Gastrocnemius medialis (tissue), 4 donors: ENCODE data around the gene TPRG1L. TPM values are rescaled to one million over a fixed set of nuclear protein-coding genes. Genes with fewer than 3 reads are reported as not detected.

Experiments
- ATAC-seq, 2 donors: fragments of 150-250 bp; one replicate each; pipeline ENCODE4 v1.9.1; 2016
- DNase-seq, 2 donors: peaks; one replicate each; pipeline ENCODE4 v3.0.0-alpha.2; 2019
- H3K27ac ChIP-seq, 4 donors: fragments of 200-600 bp; sonication (generic); 1 replicate in 1 of 4; 2 replicates in 3 of 4; pipeline ENCODE4 v1.5.1; 2016 to 2018; ENCODE audit warnings: mild to moderate bottlenecking in 2 of 4, moderate library complexity in 1 of 4
- H3K27me3 ChIP-seq, 3 donors: fragments of 200-600 bp; sonication (generic) in 2 of 3; 1 replicate in 1 of 3; 2 replicates in 2 of 3; pipeline versions ENCODE4 v1.5.1 to v1.6.0; 2016 to 2019; ENCODE audit warnings: mild to moderate bottlenecking in 1 of 3, moderate library complexity in 1 of 3
- H3K36me3 ChIP-seq, 2 donors: fragments of 200-600 bp; sonication (generic) in 1 of 2; one replicate each; pipeline ENCODE4 v1.5.1; 2017 to 2018
- H3K4me1 ChIP-seq, 2 donors: fragments of 200-600 bp; sonication (generic) in 1 of 2; one replicate each; pipeline ENCODE4 v1.5.1; 2016 to 2017; ENCODE audit warnings: mild to moderate bottlenecking in 2 of 2
- H3K4me3 ChIP-seq, 4 donors: fragments of 200-600 bp; sonication (generic) in 3 of 4; 1 replicate in 1 of 4; 2 replicates in 3 of 4; pipeline ENCODE4 v1.5.1; 2016 to 2019; ENCODE audit warnings: mild to moderate bottlenecking in 2 of 4
- H3K9me3 ChIP-seq, 3 donors: fragments of 200-600 bp; sonication (generic) in 2 of 3; 1 replicate in 1 of 3; 2 replicates in 2 of 3; pipeline ENCODE4 v1.5.1; 2016 to 2019
- POLR2A ChIP-seq, 2 donors: fragments of 450-650 bp; IDR thresholded peaks; one replicate each; pipeline ENCODE4 v1.6.1; 2017; ENCODE audit warnings: antibody characterized with exemption in 2 of 2, mild to moderate bottlenecking in 2 of 2, moderate library complexity in 2 of 2
- in situ Hi-C, 4 donors: fragments of 200-750 bp; cut with MboI; loops; one replicate each; pipeline versions ENCODE4 v1.15.0 to v1.8.0; 2017; ENCODE audit warnings: low sequenced_read_pairs in 4 of 4
- intact Hi-C: fragments of 100-400 bp; cut with DNase I; formaldehyde crosslinking; loops from one replicate; pipeline ENCODE4 v1.15.1; 2023; ENCODE audit warnings: low total_unique reads
- total RNA-seq, 4 donors: library from RNA; depleted of rRNA; stranded (reverse); fragments of >200 nt; gene quantifications; one replicate each; pipeline versions ENCODE4 v1.1.0 to v1.2.3, GENCODE V29; 2016
- TF ChIP-seq, protein P1 (sequence below), 5 experiments: fragments of 450-650 bp in 3 of 5; fragments of 200-600 bp in 2 of 5; sonication (generic) in 2 of 5; IDR thresholded peaks in 4 of 5; conservative IDR thresholded peaks in 1 of 5; 1 replicate in 4 of 5; 2 replicates in 1 of 5; pipeline ENCODE4 v1.5.1; 2016 to 2019; ENCODE audit warnings: antibody characterized with exemption in 5 of 5, mild to moderate bottlenecking in 3 of 5, moderate library complexity in 3 of 5

TPRG1L gene
- total RNA-seq, 4 donors from 2014 or later: 25.3 to 38.7 (median 30.0) TPM

DNA sequence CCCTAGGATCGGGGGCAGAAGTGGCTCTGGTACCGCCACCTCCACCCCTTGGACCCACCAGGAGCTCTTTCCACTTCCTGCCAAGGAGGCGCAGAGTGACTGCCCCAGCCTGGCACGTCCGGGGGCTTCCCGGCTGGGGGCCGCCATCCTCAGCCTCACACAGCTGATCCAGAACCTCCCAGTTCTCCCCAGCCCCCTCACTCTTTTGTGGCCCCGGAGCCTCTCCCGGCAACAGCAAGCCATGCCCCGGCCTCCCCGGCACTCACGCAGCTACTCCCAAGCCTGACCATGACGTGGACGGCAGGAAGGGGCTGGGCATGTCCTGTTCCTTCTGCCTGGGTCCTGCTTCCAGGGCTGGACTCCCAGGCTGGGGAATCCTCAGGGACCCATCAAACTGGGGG, 44.6 kb downstream of the TPRG1L start:
- in situ Hi-C loops (no loop called here), intact Hi-C loops (loop anchor here (5.0 kb wide), 1 partner anchor 167 kb away; no protein-coding TSS in a partner anchor)
- H3K27ac ChIP-seq: no peak overlapping the region
- peaks cover 0 to 5% (median 0%) of the 10 kb centered on the region in 3 donors for H3K27me3 ChIP-seq
- H3K36me3 ChIP-seq: no peaks in the 10 kb centered on the region
- peaks cover 7 to 9% of the 10 kb centered on the region in 2 donors for H3K4me1 ChIP-seq
- H3K9me3 ChIP-seq: no peaks in the 10 kb centered on the region
- TF ChIP-seq, protein P1, sequence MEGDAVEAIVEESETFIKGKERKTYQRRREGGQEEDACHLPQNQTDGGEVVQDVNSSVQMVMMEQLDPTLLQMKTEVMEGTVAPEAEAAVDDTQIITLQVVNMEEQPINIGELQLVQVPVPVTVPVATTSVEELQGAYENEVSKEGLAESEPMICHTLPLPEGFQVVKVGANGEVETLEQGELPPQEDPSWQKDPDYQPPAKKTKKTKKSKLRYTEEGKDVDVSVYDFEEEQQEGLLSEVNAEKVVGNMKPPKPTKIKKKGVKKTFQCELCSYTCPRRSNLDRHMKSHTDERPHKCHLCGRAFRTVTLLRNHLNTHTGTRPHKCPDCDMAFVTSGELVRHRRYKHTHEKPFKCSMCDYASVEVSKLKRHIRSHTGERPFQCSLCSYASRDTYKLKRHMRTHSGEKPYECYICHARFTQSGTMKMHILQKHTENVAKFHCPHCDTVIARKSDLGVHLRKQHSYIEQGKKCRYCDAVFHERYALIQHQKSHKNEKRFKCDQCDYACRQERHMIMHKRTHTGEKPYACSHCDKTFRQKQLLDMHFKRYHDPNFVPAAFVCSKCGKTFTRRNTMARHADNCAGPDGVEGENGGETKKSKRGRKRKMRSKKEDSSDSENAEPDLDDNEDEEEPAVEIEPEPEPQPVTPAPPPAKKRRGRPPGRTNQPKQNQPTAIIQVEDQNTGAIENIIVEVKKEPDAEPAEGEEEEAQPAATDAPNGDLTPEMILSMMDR (IDR thresholded peaks at IDR 0.05 in 4 of 5, conservative IDR thresholded peaks at IDR 0.05 in 1 of 5): no peak
- TF ChIP-seq POLR2A (IDR thresholded peaks at IDR 0.05): no peak
- no peak for DNase-seq
- ATAC-seq: no peak
- H3K4me3 ChIP-seq: peak overlapping the region in 1 of 4 donors; percentile 3

DNA sequence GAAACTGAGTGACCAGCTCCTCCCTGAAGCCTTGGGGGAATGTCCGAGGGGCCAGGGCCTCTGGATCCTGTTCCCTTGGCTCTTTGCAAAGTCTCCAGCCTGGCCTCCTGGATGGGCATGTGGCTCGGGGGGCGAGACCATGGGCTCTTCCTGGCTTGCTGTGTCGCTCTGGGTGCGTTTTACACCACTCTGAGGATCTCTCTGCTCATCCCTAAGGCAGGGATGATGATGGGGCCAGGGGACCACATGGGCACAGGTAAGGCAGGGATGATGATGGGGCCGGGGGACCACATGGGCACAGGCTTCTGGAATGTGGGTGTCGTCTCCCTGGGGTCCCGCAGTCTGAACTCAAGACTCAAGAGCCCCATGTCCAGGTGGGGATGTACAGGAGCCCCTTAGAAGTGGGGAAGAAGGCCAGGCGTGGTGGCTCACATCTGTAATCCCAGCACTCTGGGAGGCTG, 45.2 kb downstream of the TPRG1L start:
- intact Hi-C loops: loop anchor here (5.0 kb wide), 1 partner anchor 168 kb away; no protein-coding TSS in a partner anchor
- Histone ChIP-seq H3K27me3 (peaks cover 0 to 5% (median 0%) of the 10 kb centered on the region in 3 donors), H3K27ac (no peak overlapping the region), H3K36me3 (no peaks in the 10 kb centered on the region), H3K9me3 (no peaks in the 10 kb centered on the region), H3K4me1 (peaks cover 7 to 9% of the 10 kb centered on the region in 2 donors), H3K4me3 (no peak overlapping the region)
- DNase-seq (no peak), ATAC-seq (no peak)
- TF ChIP-seq, protein P1 (IDR thresholded peaks at IDR 0.05 in 4 of 5, conservative IDR thresholded peaks at IDR 0.05 in 1 of 5): no peak
- no peak for TF ChIP-seq POLR2A (IDR thresholded peaks at IDR 0.05)
- in situ Hi-C loops: no loop called here

DNA sequence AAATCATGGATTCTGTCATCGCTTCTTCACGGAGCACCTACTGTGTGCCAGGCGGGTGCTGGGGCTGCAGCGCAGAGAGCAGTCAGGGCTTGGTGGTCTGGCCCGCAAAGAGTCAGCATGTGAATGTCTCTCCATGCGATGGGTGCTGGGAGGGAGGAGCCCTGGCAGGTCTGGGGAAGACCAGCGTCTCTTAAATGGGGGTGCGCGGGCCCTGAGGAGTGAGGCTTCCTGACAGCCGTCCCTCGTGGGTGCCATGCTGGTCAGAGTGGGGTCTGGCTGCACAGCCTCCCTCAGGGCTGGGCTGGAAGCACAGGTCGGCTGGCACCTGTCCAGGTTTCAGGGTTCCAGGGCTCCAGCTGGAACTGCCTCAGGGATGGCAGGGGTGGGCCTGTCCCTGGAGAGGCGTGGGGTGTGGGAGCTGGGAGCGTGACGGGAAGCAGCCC, 46.0 kb downstream of the TPRG1L start:
- Histone ChIP-seq H3K4me3 (no peak overlapping the region), H3K4me1 (peaks cover 7 to 9% of the 10 kb centered on the region in 2 donors), H3K27ac (no peak overlapping the region), H3K9me3 (no peaks in the 10 kb centered on the region), H3K27me3 (peaks cover 0 to 5% (median 0%) of the 10 kb centered on the region in 3 donors), H3K36me3 (no peaks in the 10 kb centered on the region)
- ATAC-seq: no peak
- no peak for DNase-seq
- in situ Hi-C loops (no loop called here), intact Hi-C loops (no loop called here)
- TF ChIP-seq, protein P1 (IDR thresholded peaks at IDR 0.05 in 4 of 5, conservative IDR thresholded peaks at IDR 0.05 in 1 of 5): no peak
- no peak for TF ChIP-seq POLR2A (IDR thresholded peaks at IDR 0.05)

DNA sequence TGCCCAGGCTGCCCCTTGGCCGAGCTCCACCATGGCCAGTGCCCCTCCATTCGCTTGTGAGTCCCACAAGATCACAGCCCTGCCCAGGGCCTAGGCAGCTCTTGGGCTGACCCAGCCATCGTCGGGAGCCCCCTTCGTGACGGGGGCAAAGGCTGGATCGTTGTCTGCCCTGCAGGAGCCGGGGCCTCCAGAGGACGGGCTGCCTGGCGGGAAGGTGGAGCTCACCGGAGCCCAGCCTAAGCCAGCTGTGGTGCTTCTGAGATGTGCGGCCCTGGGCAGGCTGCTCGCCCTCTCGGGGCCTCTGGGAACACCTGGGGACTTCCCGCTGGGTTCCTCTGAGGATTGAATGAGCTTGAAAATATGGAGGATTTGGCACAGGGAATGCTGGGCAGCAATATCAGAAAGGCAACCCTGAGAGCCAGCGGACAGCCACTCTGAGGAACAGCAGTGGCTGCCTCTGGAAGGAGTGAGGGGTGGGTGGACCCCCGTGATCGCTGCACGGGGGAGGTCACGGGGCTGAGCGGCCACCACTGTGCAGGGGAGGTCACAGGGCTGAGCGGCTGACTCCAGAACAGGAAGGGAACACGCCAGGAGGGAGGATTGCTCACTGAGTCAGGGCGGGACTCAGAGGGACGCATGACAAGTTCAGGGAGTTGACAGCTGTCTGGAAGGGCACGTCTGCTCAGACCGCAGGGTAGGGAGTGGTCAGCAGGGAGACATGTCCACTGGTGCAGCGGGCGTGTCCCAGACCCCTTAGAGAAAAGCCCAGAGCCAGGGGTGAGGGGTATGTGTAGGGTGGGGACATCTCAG, 46.8 kb downstream of the TPRG1L start:
- in situ Hi-C loops: no loop called here
- Histone ChIP-seq H3K27me3 (peaks cover 0 to 5% (median 0%) of the 10 kb centered on the region in 3 donors), H3K4me3 (no peak overlapping the region), H3K4me1 (peaks cover 7 to 9% of the 10 kb centered on the region in 2 donors), H3K36me3 (no peaks in the 10 kb centered on the region), H3K27ac (no peak overlapping the region), H3K9me3 (no peaks in the 10 kb centered on the region)
- no peak for DNase-seq
- TF ChIP-seq, protein P1 (IDR thresholded peaks at IDR 0.05 in 4 of 5, conservative IDR thresholded peaks at IDR 0.05 in 1 of 5): no peak
- TF ChIP-seq POLR2A (IDR thresholded peaks at IDR 0.05): no peak
- no peak for ATAC-seq
- intact Hi-C loops: no loop called here
